Measurements from ENCODE around the gene MRPL18. TPM values are rescaled to one million over a fixed set of nuclear protein-coding genes. Genes with fewer than 3 reads are reported as not detected.

Gene MRPL18
- polyA plus RNA-seq, 1 donor from 2014 or later, result 105 TPM

GRCh38 chr6:159842035-159842434 is 51.8 kb downstream of the MRPL18 start:
- no peak overlapping the region for H2AFZ ChIP-seq (ENCODE audit: low read depth, low read length)
- no peaks in the 10 kb centered on the region for H3K79me2 ChIP-seq (replicated peaks; ENCODE audit: insufficient read depth, low read length)

GRCh38 chr6:159844737-159845645 is 54.7 kb downstream of the MRPL18 start:
- Histone ChIP-seq H3K9ac (ENCODE audit: low read length) (no peak overlapping the region), H3K36me3 (ENCODE audit: insufficient read depth, low read length) (no peaks in the 10 kb centered on the region), H3K27ac (ENCODE audit: low read length) (no peak overlapping the region), H3K4me3 (ENCODE audit: low read length) (no peak overlapping the region), H3K27me3 (ENCODE audit: insufficient read depth, low read depth, low read length) (no peaks in the 10 kb centered on the region), H2AFZ (ENCODE audit: low read depth, low read length) (no peak overlapping the region), H3K4me2 (ENCODE audit: low read length) (no peak overlapping the region), H3K79me2 (replicated peaks; ENCODE audit: insufficient read depth, low read length) (no peaks in the 10 kb centered on the region), H3F3A (ENCODE audit: insufficient read depth, low read length, poor library complexity, severe bottlenecking) (no peaks in the 10 kb centered on the region), H3K9me3 (ENCODE audit: low read length) (no peaks in the 10 kb centered on the region), H3K9me2 (ENCODE audit: insufficient read depth, low read length) (no peaks in the 10 kb centered on the region), H4K20me1 (ENCODE audit: insufficient read depth) (no peaks in the 10 kb centered on the region)
- TF ChIP-seq REST (IDR thresholded peaks at IDR 0.05; ENCODE audit: borderline replicate concordance), result no peak
- TF ChIP-seq MXI1 (conservative IDR thresholded peaks at IDR 0.05; ENCODE audit: poor library complexity, severe bottlenecking), result no peak
- no peak for TF ChIP-seq RAD21 (conservative IDR thresholded peaks at IDR 0.05)
- no peak for TF ChIP-seq SMC3 (conservative IDR thresholded peaks at IDR 0.05; ENCODE audit: poor library complexity)
- no peak for TF ChIP-seq EZH2 (IDR thresholded peaks at IDR 0.05; ENCODE audit: borderline replicate concordance, insufficient read depth, low read length, poor library complexity, severe bottlenecking)
- no peak for TF ChIP-seq TAF1 (IDR thresholded peaks at IDR 0.05; ENCODE audit: low read depth)

More at GRCh38 chr6:159842035-159842434, 51.8 kb downstream of the MRPL18 start:
- no peak for TF ChIP-seq REST (IDR thresholded peaks at IDR 0.05; ENCODE audit: borderline replicate concordance)
- no peak for TF ChIP-seq CTCF (IDR thresholded peaks at IDR 0.05; ENCODE audit: poor library complexity, severe bottlenecking)
- no peak for TF ChIP-seq SMC3 (conservative IDR thresholded peaks at IDR 0.05; ENCODE audit: poor library complexity)
- TF ChIP-seq RAD21 (conservative IDR thresholded peaks at IDR 0.05), result no peak
- TF ChIP-seq POLR2AphosphoS5 (IDR thresholded peaks at IDR 0.05), result no peak
- no peak overlapping the region for H3K4me2 ChIP-seq (ENCODE audit: low read length)
- H3K27ac ChIP-seq (ENCODE audit: low read length), result no peak overlapping the region
- H3K36me3 ChIP-seq (ENCODE audit: insufficient read depth, low read length), result no peaks in the 10 kb centered on the region
- no peaks in the 10 kb centered on the region for H3K27me3 ChIP-seq (ENCODE audit: insufficient read depth, low read depth, low read length)
- no peak overlapping the region for H3K9ac ChIP-seq (ENCODE audit: low read length)
- H3K9me2 ChIP-seq (ENCODE audit: insufficient read depth, low read length), result no peaks in the 10 kb centered on the region
- H3K9me3 ChIP-seq (ENCODE audit: low read length), result no peaks in the 10 kb centered on the region
- H3F3A ChIP-seq (ENCODE audit: insufficient read depth, low read length, poor library complexity, severe bottlenecking), result no peaks in the 10 kb centered on the region
- H3K4me3 ChIP-seq (ENCODE audit: low read length), result no peak overlapping the region
- no peaks in the 10 kb centered on the region for H4K20me1 ChIP-seq (ENCODE audit: insufficient read depth)

Small RNA genes lying within 50 kb of the gene (small RNA-seq; reads per million reads assigned to genes)
- gene SNORA20 (441 to 479 (median 443) reads per million in 3 experiments), gene SNORA29 (0 reads per million in 3 experiments)

Other genes starting within 250 kb of the MRPL18 start
- gene SOD2, start 97.2 kb upstream of the MRPL18 start, polyA plus RNA-seq, result 117 and 137 TPM in 2 replicates
- gene WTAP, start 63.0 kb upstream of the MRPL18 start, polyA plus RNA-seq, result 94.1 and 98.3 TPM in 2 replicates
- 143 and 145 TPM in 2 replicates for gene ACAT2, start 28.4 kb upstream of the MRPL18 start, polyA plus RNA-seq
- gene TCP1, start 865 bp upstream of the MRPL18 start, polyA plus RNA-seq, result 352 and 379 TPM in 2 replicates
- gene PNLDC1, start 9.8 kb downstream of the MRPL18 start, polyA plus RNA-seq, result not detected in 2 replicates
- not detected in 2 replicates for gene MAS1, start 100.5 kb downstream of the MRPL18 start, polyA plus RNA-seq
- gene IGF2R, start 178.6 kb downstream of the MRPL18 start, polyA plus RNA-seq, result 15.0 and 22.6 TPM in 2 replicates